ENCODE results near the gene LNX1. TPM values are rescaled to one million over a fixed set of nuclear protein-coding genes. Genes with fewer than 3 reads are reported as not detected.

The LNX1 gene
- polyA plus RNA-seq (2011; rRNA removed), result 0.14 and 0.20 TPM in 2 replicates
- polyA plus RNA-seq (2012; cell fraction: cytosol; rRNA removed), result 0.01 TPM in 1 of 2 replicates, not detected in the other
- polyA plus RNA-seq (2012; cell fraction: nucleus; rRNA removed), result 0.07 and 0.31 TPM in 2 replicates
- 0.04 TPM in 2 of 3 replicates, not detected in the other for polyA plus RNA-seq (2017; fragmentation: RNase III; extraction: RNeasy Plus Mini Kit Qiagen cat#74134 plus additional on column Dnase treatment)
- 0.39 and 0.62 TPM in 2 replicates for polyA minus RNA-seq (2011; rRNA and poly(A)+ RNA removed)

GRCh38 chr4:53591372-53591892 lies at the start of gene LNX1:
TSS of gene LNX1 (minus strand) at chr4:53591486. CDS start at chr4:53574002, 17,484 bp downstream.
- DNase-seq (ENCODE audit: low read depth in 1 of 2, low spot score in 1 of 2), result no peak
- Histone ChIP-seq H3K4me2 (peak within 1 kb of the TSS; percentile 78), H3K4me3 (peak within 1 kb of the TSS; percentile 51; the same call in 1 of the 3 replicates), H3K9me3 (no peaks in the 10 kb centered on the region), H3K27ac (peak within 1 kb of the TSS; percentile 71 to 83), H3K4me1 (peaks cover 24% of the 10 kb centered on the region)
- no peak for ATAC-seq
- WGBS (ENCODE audit: missing lambda C conversion rate), result 92% methylated on average over 13 of the region's 13 CpGs
- ChIA-PET POLR2A (no interaction called here), CTCF (no interaction called here)
- TF ChIP-seq ZC3H11A (IDR thresholded peaks at IDR 0.05), result no peak
- no peak for TF ChIP-seq HDAC2 (IDR thresholded peaks at IDR 0.05)
- no peak for TF ChIP-seq PHF8 (IDR thresholded peaks at IDR 0.05; ENCODE audit: borderline replicate concordance, low read depth)
- TF ChIP-seq JUN (IDR thresholded peaks at IDR 0.05), result no peak
- TF ChIP-seq CHD4 (IDR thresholded peaks at IDR 0.05; ENCODE audit: borderline replicate concordance), result no peak
- no peak for TF ChIP-seq KDM1A (IDR thresholded peaks at IDR 0.05; ENCODE audit: low read depth)
- no peak for TF ChIP-seq NFE2L2 (conservative IDR thresholded peaks at IDR 0.05; ENCODE audit: low read length)
- no peak for TF ChIP-seq RCOR1 (IDR thresholded peaks at IDR 0.05; ENCODE audit: low read depth, low read length)
- TF ChIP-seq FOSB (CRISPR knock-in tag; IDR thresholded peaks at IDR 0.05), result no peak
- no peak for TF ChIP-seq HOXB13 (CRISPR knock-in tag; IDR thresholded peaks at IDR 0.05; ENCODE audit: low read depth)
- TF ChIP-seq MYC (IDR thresholded peaks at IDR 0.05; ENCODE audit: borderline replicate concordance, low read length), result no peak
- no peak for TF ChIP-seq TP53 (CRISPR knock-in tag; IDR thresholded peaks at IDR 0.05)
- TF ChIP-seq POLR2A (IDR thresholded peaks at IDR 0.05; ENCODE audit: low read length), result no peak
- TF ChIP-seq ATOH8 (CRISPR knock-in tag; IDR thresholded peaks at IDR 0.05; ENCODE audit: low read depth), result no peak
- TF ChIP-seq REST (IDR thresholded peaks at IDR 0.05), result no peak
- no peak for FAIRE-seq

- H3K9me3 ChIP-seq, result no peaks in the 10 kb centered on the region
- H3K4me3 ChIP-seq, result no peak overlapping the region
- ATAC-seq (no peak), DNase-seq (ENCODE audit: low read depth in 1 of 2, low spot score in 1 of 2) (no peak), FAIRE-seq (no peak)
- ChIA-PET POLR2A (no interaction called here), CTCF (no interaction called here)
- WGBS (ENCODE audit: missing lambda C conversion rate), result 93% methylated on average over 7 of the region's 10 CpGs
- no peak overlapping the region for H3K4me2 ChIP-seq
- no peak overlapping the region for H3K27ac ChIP-seq
- no peak for TF ChIP-seq RNF2 (IDR thresholded peaks at IDR 0.05; ENCODE audit: borderline replicate concordance, low read depth)
- no peak for TF ChIP-seq PHF8 (IDR thresholded peaks at IDR 0.05; ENCODE audit: borderline replicate concordance, low read depth)
- TF ChIP-seq RARB (CRISPR knock-in tag; IDR thresholded peaks at IDR 0.05), result no peak
- TF ChIP-seq MAFK (IDR thresholded peaks at IDR 0.05; ENCODE audit: partially characterized antibody), result no peak
- no peak for TF ChIP-seq CBX2 (IDR thresholded peaks at IDR 0.05; ENCODE audit: borderline replicate concordance, low read depth)
- no peak for TF ChIP-seq MAZ (IDR thresholded peaks at IDR 0.05; ENCODE audit: borderline replicate concordance, low read depth, low read length)
- no peak for TF ChIP-seq NPAS2 (CRISPR knock-in tag; IDR thresholded peaks at IDR 0.05; ENCODE audit: borderline replicate concordance)
- no peak for TF ChIP-seq NR3C1 (IDR thresholded peaks at IDR 0.05)
- TF ChIP-seq JUNB (IDR thresholded peaks at IDR 0.05), result no peak
- TF ChIP-seq GATA3 (IDR thresholded peaks at IDR 0.05; ENCODE audit: borderline replicate concordance), result no peak
- TF ChIP-seq ZNF302 (CRISPR knock-in tag; IDR thresholded peaks at IDR 0.05), result no peak
- no peak for TF ChIP-seq BCL3 (IDR thresholded peaks at IDR 0.05)
- TF ChIP-seq EP300 (IDR thresholded peaks at IDR 0.05), result no peak
- no peaks in the 10 kb centered on the region for H3K4me1 ChIP-seq
Observed at GRCh38 chr4:53640576-53641453, 49.5 kb upstream of the LNX1 start.
